NCI-H1092 treated with DMSO at 0.1 percent for 48 hours (cell line): ENCODE measurements around the gene SAMSN1.

ENCODE experiments used
- DNase-seq: peaks from one replicate; lab custom pipeline; 2025; lab: John Stamatoyannopoulos, UW

The SAMSN1 gene

GRCh38 chr21:14545906-14546480 lies at the start of gene SAMSN1:
SAMSN1 (minus strand) TSS chr21:14546315; CDS start chr21:14546261, 54 bp downstream.
- no peak for DNase-seq

GRCh38 chr21:14595449-14595848 lies 49.3 kb upstream of the SAMSN1 start:
- no peak for DNase-seq

GRCh38 chr21:14594967-14595366 lies 48.9 kb upstream of the SAMSN1 start:
- DNase-seq = no peak

- DNase-seq = no peak
Observed at GRCh38 chr21:14593230-14593629, 47.1 kb upstream of the SAMSN1 start.

- no peak for DNase-seq
Observed at GRCh38 chr21:14592296-14593000, 46.3 kb upstream of the SAMSN1 start.

- DNase-seq = no peak
Observed at GRCh38 chr21:14591882-14592281, 45.8 kb upstream of the SAMSN1 start.

GRCh38 chr21:14591377-14591776 lies 45.3 kb upstream of the SAMSN1 start:
- DNase-seq = no peak

- DNase-seq = no peak
Observed at GRCh38 chr21:14589855-14590563, 43.9 kb upstream of the SAMSN1 start.

GRCh38 chr21:14587266-14587665 lies 41.2 kb upstream of the SAMSN1 start:
- DNase-seq = no peak

GRCh38 chr21:14585122-14585521 lies 39.0 kb upstream of the SAMSN1 start:
- no peak for DNase-seq

- no peak for DNase-seq
Observed at GRCh38 chr21:14584357-14585095, 38.4 kb upstream of the SAMSN1 start.

- DNase-seq = no peak
Observed at GRCh38 chr21:14583629-14584255, 37.6 kb upstream of the SAMSN1 start.

GRCh38 chr21:14582934-14583628 lies 37.0 kb upstream of the SAMSN1 start:
- no peak for DNase-seq

GRCh38 chr21:14581902-14582457 lies 35.9 kb upstream of the SAMSN1 start:
- DNase-seq = no peak

- no peak for DNase-seq
Observed at GRCh38 chr21:14573244-14573643, 27.1 kb upstream of the SAMSN1 start.

GRCh38 chr21:14572204-14572780 lies 26.2 kb upstream of the SAMSN1 start:
- no peak for DNase-seq

GRCh38 chr21:14569868-14570267 lies 23.8 kb upstream of the SAMSN1 start:
- no peak for DNase-seq

GRCh38 chr21:14569026-14569621 lies 23.0 kb upstream of the SAMSN1 start:
- DNase-seq = no peak

GRCh38 chr21:14567331-14568279 lies 21.5 kb upstream of the SAMSN1 start:
- no peak for DNase-seq
